OCI-LY3 (cell line): Measurements from ENCODE around the gene PEPD.
"Not testable (repeated sequence)": the region's sequence is repeated elsewhere in the genome, so short reads cannot be mapped to it uniquely, and the experiment has no call there.

Experiments
- H2AFZ ChIP-seq: fragments of 200-600, 300-600 bp; shearing (Covaris generic); 2 replicates; pipeline ENCODE4 v1.6.0; 2014; ENCODE audit warnings: antibody characterized with exemption, low read depth, low read length
- H3K27ac ChIP-seq: fragments of 200-600, 300-600 bp; sonication (generic); 2 replicates; pipeline ENCODE4 v1.5.1; 2014; ENCODE audit warnings: mild to moderate bottlenecking, low read length, moderate library complexity, mixed read lengths
- H3K27me3 ChIP-seq: fragments of 200-600, 300-600 bp; sonication (generic); 2 replicates; pipeline ENCODE4 v1.6.1; 2014; ENCODE audit warnings: low read depth, low read length, mixed read lengths
- H3K36me3 ChIP-seq: fragments of 200-600, 300-600 bp; sonication (generic); replicated peaks from 2 replicates; pipeline ENCODE3; 2014; ENCODE audit warnings: low read depth, low read length, mixed read lengths
- H3K4me1 ChIP-seq: fragments of 300-600, 200-600 bp; sonication (generic); 2 replicates; pipeline ENCODE4 v1.6.1; 2014; ENCODE audit warnings: low read length, mixed read lengths
- H3K4me2 ChIP-seq: fragments of 200-600, 300-600 bp; sonication (generic); 2 replicates; pipeline ENCODE4 v1.6.1; 2014; ENCODE audit warnings: low read length, mixed read lengths
- H3K4me3 ChIP-seq: fragments of 300-600, 200-600 bp; sonication (generic); 2 replicates; pipeline ENCODE4 v1.5.1; 2014; ENCODE audit warnings: antibody characterized with exemption, mild to moderate bottlenecking, low read length, moderate library complexity
- H3K79me2 ChIP-seq: fragments of 300-600, 200-600 bp; shearing (Covaris generic); 2 replicates; pipeline ENCODE4 v1.6.1; 2014; ENCODE audit warnings: mild to moderate bottlenecking, low read length, mixed read lengths
- H3K9ac ChIP-seq: fragments of 300-600, 200-600 bp; shearing (Covaris generic); 2 replicates; pipeline ENCODE4 v1.6.0; 2014; ENCODE audit warnings: mild to moderate bottlenecking, low read length, moderate library complexity
- H3K9me3 ChIP-seq: fragments of 200-600, 300-600 bp; shearing (Covaris generic); 2 replicates; pipeline ENCODE4 v1.6.1; 2014; ENCODE audit warnings: low read length, mixed read lengths; ENCODE audit not compliant: insufficient read depth
- H4K20me1 ChIP-seq: fragments of 200-600, 300-600 bp; sonication (generic); 2 replicates; pipeline ENCODE4 v1.6.1; 2016; ENCODE audit warnings: low read length, mixed read lengths; ENCODE audit not compliant: insufficient read depth
- CTCF ChIP-seq: fragments of 200-600, 300-600 bp; sonication (generic); IDR thresholded peaks from 2 replicates; pipeline ENCODE4 v1.5.1; 2014; ENCODE audit warnings: antibody characterized with exemption, low read length, low read depth
- EZH2phosphoT487 ChIP-seq: fragments of 200-600 bp; shearing (Covaris generic); IDR thresholded peaks from 2 replicates; pipeline ENCODE4 v1.6.1; 2018; ENCODE audit warnings: antibody characterized with exemption, mixed run types, low read depth

PEPD gene

GRCh38 chr19:33496038-33496895 lies 25.3 kb downstream of the PEPD start:
- H3K27ac ChIP-seq = no peak overlapping the region
- no peaks in the 10 kb centered on the region for H3K79me2 ChIP-seq
- no peaks in the 10 kb centered on the region for H3K36me3 ChIP-seq
- no peaks in the 10 kb centered on the region for H3K4me1 ChIP-seq
- H2AFZ ChIP-seq = no peak overlapping the region
- H3K4me3 ChIP-seq = no peak overlapping the region
- H4K20me1 ChIP-seq = no peaks in the 10 kb centered on the region; the same call in 1 of the 2 replicates
- H3K9ac ChIP-seq = no peak overlapping the region
- no peak for TF ChIP-seq CTCF
- no peak for TF ChIP-seq EZH2phosphoT487
- no peaks in the 10 kb centered on the region for H3K9me3 ChIP-seq
- no peaks in the 10 kb centered on the region for H3K27me3 ChIP-seq
- H3K4me2 ChIP-seq = no peak overlapping the region

- Histone ChIP-seq H3K4me2 (no peak overlapping the region), H3K79me2 (no peaks in the 10 kb centered on the region), H3K9ac (no peak overlapping the region), H3K9me3 (no peaks in the 10 kb centered on the region), H3K27me3 (no peaks in the 10 kb centered on the region), H2AFZ (no peak overlapping the region), H3K4me1 (no peaks in the 10 kb centered on the region), H4K20me1 (no peaks in the 10 kb centered on the region; the same call in 1 of the 2 replicates), H3K4me3 (no peak overlapping the region), H3K27ac (no peak overlapping the region), H3K36me3 (no peaks in the 10 kb centered on the region)
- TF ChIP-seq EZH2phosphoT487 (no peak), CTCF (no peak)
Measured at GRCh38 chr19:33493401-33494275, 28.0 kb downstream of the PEPD start.

GRCh38 chr19:33492951-33493350 lies 28.6 kb downstream of the PEPD start:
- Histone ChIP-seq H3K4me3 (no peak overlapping the region), H3K27me3 (no peaks in the 10 kb centered on the region), H3K4me2 (no peak overlapping the region), H3K79me2 (no peaks in the 10 kb centered on the region), H3K4me1 (no peaks in the 10 kb centered on the region), H2AFZ (no peak overlapping the region), H3K36me3 (no peaks in the 10 kb centered on the region), H3K9ac (no peak overlapping the region), H4K20me1 (no peaks in the 10 kb centered on the region; the same call in 1 of the 2 replicates), H3K27ac (no peak overlapping the region), H3K9me3 (no peaks in the 10 kb centered on the region)
- no peak for TF ChIP-seq CTCF
- no peak for TF ChIP-seq EZH2phosphoT487

GRCh38 chr19:33492090-33492489 lies 29.5 kb downstream of the PEPD start:
- H3K9me3 ChIP-seq = no peaks in the 10 kb centered on the region
- H3K4me2 ChIP-seq = no peak overlapping the region
- no peak overlapping the region for H3K9ac ChIP-seq
- H3K79me2 ChIP-seq = no peaks in the 10 kb centered on the region
- no peak overlapping the region for H3K4me3 ChIP-seq
- H3K27me3 ChIP-seq = no peaks in the 10 kb centered on the region
- H3K36me3 ChIP-seq = no peaks in the 10 kb centered on the region
- H2AFZ ChIP-seq = no peak overlapping the region
- TF ChIP-seq CTCF (no peak), EZH2phosphoT487 (no peak)
- no peaks in the 10 kb centered on the region for H3K4me1 ChIP-seq
- no peaks in the 10 kb centered on the region; the same call in 1 of the 2 replicates for H4K20me1 ChIP-seq
- H3K27ac ChIP-seq = no peak overlapping the region

- not testable (repeated sequence) for H4K20me1 ChIP-seq, H3K27ac ChIP-seq, H3K4me3 ChIP-seq, H3K79me2 ChIP-seq, H3K4me1 ChIP-seq, H2AFZ ChIP-seq, H3K9ac ChIP-seq, H3K36me3 ChIP-seq, H3K4me2 ChIP-seq, H3K9me3 ChIP-seq, H3K27me3 ChIP-seq
Measured at GRCh38 chr19:33490596-33490995, 31.0 kb downstream of the PEPD start.
